PFSK-1 (cell line): ENCODE data around the gene GIMD1.

Experiments
- FOXP2 ChIP-seq: optimal IDR thresholded peaks from 2 replicates; pipeline ENCODE3; 2011; ENCODE audit warnings: borderline replicate concordance, control low read depth, inconsistent platforms; ENCODE audit not compliant: insufficient read depth; ENCODE audit errors: extremely low read length, extremely low read depth
- POLR2AphosphoS5 ChIP-seq: IDR thresholded peaks from 2 replicates; pipeline ENCODE4 v1.6.1; 2012; ENCODE audit warnings: low read depth, mild to moderate bottlenecking, control low read depth, low read length, moderate library complexity
- REST ChIP-seq, 2 experiments: IDR thresholded peaks; 2 replicates each; pipeline versions ENCODE4 v1.6.1 to v1.8.0; 2011 to 2012; ENCODE audit warnings: low read depth in 2 of 2, low read length in 2 of 2, control low read depth in 1 of 2, inconsistent platforms in 1 of 2, mild to moderate bottlenecking in 1 of 2, moderate library complexity in 1 of 2; ENCODE audit not compliant: insufficient read depth in 1 of 2
- SIN3A ChIP-seq: IDR thresholded peaks from 2 replicates; pipeline ENCODE4 v1.6.1; 2012; ENCODE audit warnings: mild to moderate bottlenecking, low read length, moderate library complexity, borderline replicate concordance; ENCODE audit not compliant: insufficient read depth
- TAF1 ChIP-seq: IDR thresholded peaks from 2 replicates; pipeline ENCODE4 v1.6.1; 2012; ENCODE audit warnings: low read length, control low read depth, borderline replicate concordance; ENCODE audit not compliant: insufficient read depth

GIMD1 gene

GRCh38 chr4:106347167-106347566 is 21.4 kb downstream of the GIMD1 start:
- no peak for TF ChIP-seq POLR2AphosphoS5
- TF ChIP-seq SIN3A, result no peak
- TF ChIP-seq TAF1, result no peak
- TF ChIP-seq REST (IDR thresholded peaks at IDR 0.05; ENCODE audit: insufficient read depth in 1 of 2, low read depth in 2 of 2, low read length in 2 of 2), result no peak
- no peak for TF ChIP-seq FOXP2

GRCh38 chr4:106344647-106344970 is 24.0 kb downstream of the GIMD1 start:
- no peak for TF ChIP-seq FOXP2
- no peak for TF ChIP-seq SIN3A
- TF ChIP-seq POLR2AphosphoS5, result no peak
- no peak for TF ChIP-seq REST (IDR thresholded peaks at IDR 0.05; ENCODE audit: insufficient read depth in 1 of 2, low read depth in 2 of 2, low read length in 2 of 2)
- TF ChIP-seq TAF1, result no peak

- TF ChIP-seq REST (IDR thresholded peaks at IDR 0.05; ENCODE audit: insufficient read depth in 1 of 2, low read depth in 2 of 2, low read length in 2 of 2) (no peak), POLR2AphosphoS5 (no peak), TAF1 (no peak), FOXP2 (no peak), SIN3A (no peak)
Observed at GRCh38 chr4:106343865-106344646, 24.5 kb downstream of the GIMD1 start.

GRCh38 chr4:106340774-106341173 is 27.8 kb downstream of the GIMD1 start:
- TF ChIP-seq POLR2AphosphoS5 (no peak), TAF1 (no peak)

- TF ChIP-seq TAF1 (no peak), FOXP2 (no peak), REST (IDR thresholded peaks at IDR 0.05; ENCODE audit: insufficient read depth in 1 of 2, low read depth in 2 of 2, low read length in 2 of 2) (no peak), SIN3A (no peak), POLR2AphosphoS5 (no peak)
Observed at GRCh38 chr4:106339431-106339830, 29.1 kb downstream of the GIMD1 start.
